SK-N-MC (cell line): ENCODE data around the gene VWA8.

Source experiments
- DNase-seq: peaks from one replicate; pipeline ENCODE4 v3.0.0-alpha.2; 2011; ENCODE audit warnings: low read depth, low spot score
- H3K27ac ChIP-seq: fragments of 200-600 bp; sonication (generic); 2 replicates; pipeline ENCODE4 v1.5.1; 2016; ENCODE audit warnings: mixed run types
- H3K36me3 ChIP-seq: fragments of 200-600 bp; sonication (generic); 2 replicates; pipeline ENCODE4 v1.6.1; 2017; ENCODE audit warnings: antibody characterized with exemption, low read length, mixed read lengths; ENCODE audit not compliant: insufficient read depth
- H3K4me3 ChIP-seq: fragments of 200-600 bp; sonication (generic); 2 replicates; pipeline ENCODE4 v1.5.1; 2016
- H3K9ac ChIP-seq: fragments of 200-600 bp; sonication (generic); 2 replicates; pipeline ENCODE4 v1.8.0; 2017; ENCODE audit warnings: mixed run types, mixed read lengths; ENCODE audit not compliant: insufficient read length
- H3K9me3 ChIP-seq: fragments of 200-600 bp; sonication (generic); 2 replicates; pipeline ENCODE4 v1.6.1; 2017; ENCODE audit warnings: low read depth, mild to moderate bottlenecking, antibody characterized with exemption, low read length, moderate library complexity, mixed read lengths
- EZH2 ChIP-seq: fragments of 200-600 bp; sonication (generic); IDR thresholded peaks from one replicate; pipeline ENCODE4 v1.6.1; 2017; ENCODE audit warnings: antibody characterized with exemption
- FOXP2 ChIP-seq: optimal IDR thresholded peaks from 2 replicates; pipeline ENCODE3; 2011; ENCODE audit warnings: mild to moderate bottlenecking, moderate library complexity; ENCODE audit not compliant: insufficient read depth; ENCODE audit errors: extremely low read length, control extremely low read depth
- POLR2AphosphoS5 ChIP-seq: IDR thresholded peaks from 2 replicates; pipeline ENCODE4 v1.6.1; 2012; ENCODE audit warnings: mild to moderate bottlenecking, low read depth, low read length, borderline replicate concordance

The VWA8 gene

DNA sequence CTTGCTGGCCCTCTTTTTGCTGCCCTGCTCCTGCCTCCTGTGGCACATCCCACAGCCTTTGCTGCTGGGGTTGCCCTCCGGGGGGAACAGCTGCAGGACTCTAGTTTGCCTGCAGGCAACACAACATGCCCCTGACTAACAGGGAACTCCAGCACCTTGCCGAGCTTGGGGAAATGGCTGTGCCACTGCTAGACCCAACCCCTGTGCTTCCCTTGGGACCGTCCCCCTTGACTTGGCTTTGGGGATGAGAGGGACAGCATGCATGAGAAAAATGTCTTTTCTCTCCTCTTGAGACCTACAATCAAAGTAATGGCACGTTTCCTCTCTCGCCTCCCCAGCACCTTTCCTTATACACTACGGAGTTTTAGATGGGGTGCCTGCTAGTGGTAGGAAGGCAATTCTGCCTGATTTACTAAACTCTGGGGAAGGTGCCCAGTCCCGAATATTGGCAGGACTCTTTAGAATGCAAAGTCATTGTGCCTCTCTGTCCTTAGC, 12.4 kb upstream of the VWA8 start:
- Histone ChIP-seq H3K4me3 (no peak overlapping the region), H3K9me3 (no peaks in the 10 kb centered on the region), H3K9ac (no peak overlapping the region), H3K36me3 (no peaks in the 10 kb centered on the region), H3K27ac (no peak overlapping the region)
- TF ChIP-seq POLR2AphosphoS5 (no peak), EZH2 (no peak)
- no peak for DNase-seq

DNA sequence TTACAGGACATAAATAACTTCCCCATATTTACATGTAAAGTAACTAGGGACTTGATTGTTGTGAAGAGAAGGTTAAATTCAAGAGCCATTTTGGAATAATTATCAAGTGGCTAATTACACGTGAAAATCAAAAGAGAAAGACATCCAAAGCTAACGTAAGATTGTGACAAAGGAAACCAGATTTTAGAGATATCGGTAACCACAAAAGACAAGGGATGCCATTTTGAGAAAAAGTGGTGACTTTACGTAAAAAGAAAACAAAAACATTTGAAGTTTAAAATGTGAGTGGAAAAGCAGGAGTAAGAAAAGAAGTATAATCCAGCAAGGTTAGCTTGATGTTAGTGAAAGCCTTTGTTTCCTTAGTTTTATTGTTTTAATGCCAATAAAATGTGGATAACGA, 10.9 kb upstream of the VWA8 start:
- H3K9me3 ChIP-seq, result no peaks in the 10 kb centered on the region
- no peak for DNase-seq
- no peak overlapping the region for H3K27ac ChIP-seq
- TF ChIP-seq POLR2AphosphoS5 (no peak), FOXP2 (no peak), EZH2 (no peak)
- H3K4me3 ChIP-seq, result no peak overlapping the region
- H3K36me3 ChIP-seq, result no peaks in the 10 kb centered on the region
- no peak overlapping the region for H3K9ac ChIP-seq

DNA sequence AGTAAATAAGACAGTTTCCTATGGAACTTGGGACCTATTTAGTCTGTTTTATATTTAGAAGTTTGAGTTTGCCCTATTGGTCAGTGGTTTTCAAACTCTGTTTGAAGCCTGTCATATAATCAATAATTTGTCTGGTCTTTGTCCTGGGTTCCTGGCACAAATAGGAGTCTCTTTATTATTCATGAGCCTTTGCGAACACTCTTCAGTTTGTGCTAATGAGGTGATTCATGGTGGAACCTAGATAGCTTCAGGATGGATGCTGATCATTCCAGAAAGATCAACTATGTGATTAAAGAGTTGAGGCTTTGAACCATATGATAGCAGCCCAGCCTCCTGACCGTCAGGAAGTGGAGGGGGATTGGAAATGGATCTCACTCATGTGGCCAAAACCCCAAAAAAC, 10.0 kb upstream of the VWA8 start:
- H3K4me3 ChIP-seq, result no peak overlapping the region
- H3K36me3 ChIP-seq, result no peaks in the 10 kb centered on the region
- no peak overlapping the region for H3K27ac ChIP-seq
- no peak for DNase-seq
- no peak overlapping the region for H3K9ac ChIP-seq
- TF ChIP-seq FOXP2 (no peak), EZH2 (no peak), POLR2AphosphoS5 (no peak)
- no peaks in the 10 kb centered on the region for H3K9me3 ChIP-seq

DNA sequence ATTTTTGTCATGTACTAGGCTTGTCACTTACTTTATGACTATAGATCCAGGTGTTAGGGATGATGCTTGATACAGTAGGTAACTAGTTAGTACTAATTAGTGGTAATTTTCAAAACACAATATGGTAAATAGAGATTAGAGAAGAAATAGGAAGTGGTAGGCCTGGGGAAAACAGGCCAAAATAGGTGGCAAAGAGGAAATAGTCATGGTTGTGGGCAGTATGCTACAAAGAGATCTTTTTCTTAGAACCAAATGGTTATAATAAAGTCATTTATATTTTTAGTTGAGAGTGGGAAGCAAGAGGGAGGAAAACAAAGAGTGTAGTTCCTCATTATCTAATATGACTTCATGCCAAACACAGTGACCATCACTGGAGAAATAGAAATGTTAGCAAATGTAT, 9.1 kb upstream of the VWA8 start:
- H3K9me3 ChIP-seq, result no peaks in the 10 kb centered on the region
- no peaks in the 10 kb centered on the region for H3K36me3 ChIP-seq
- no peak overlapping the region for H3K9ac ChIP-seq
- no peak overlapping the region for H3K27ac ChIP-seq
- DNase-seq, result no peak
- H3K4me3 ChIP-seq, result no peak overlapping the region
- TF ChIP-seq POLR2AphosphoS5 (no peak), EZH2 (no peak), FOXP2 (no peak)

GRCh38 chr13:41969072-41969471, 8.2 kb upstream of the VWA8 start:
- no peak overlapping the region for H3K27ac ChIP-seq
- H3K9ac ChIP-seq, result no peak overlapping the region
- no peaks in the 10 kb centered on the region for H3K36me3 ChIP-seq
- H3K9me3 ChIP-seq, result no peaks in the 10 kb centered on the region
- DNase-seq, result no peak
- H3K4me3 ChIP-seq, result no peak overlapping the region
- no peak for TF ChIP-seq EZH2
- TF ChIP-seq POLR2AphosphoS5, result no peak
- TF ChIP-seq FOXP2, result no peak

DNA sequence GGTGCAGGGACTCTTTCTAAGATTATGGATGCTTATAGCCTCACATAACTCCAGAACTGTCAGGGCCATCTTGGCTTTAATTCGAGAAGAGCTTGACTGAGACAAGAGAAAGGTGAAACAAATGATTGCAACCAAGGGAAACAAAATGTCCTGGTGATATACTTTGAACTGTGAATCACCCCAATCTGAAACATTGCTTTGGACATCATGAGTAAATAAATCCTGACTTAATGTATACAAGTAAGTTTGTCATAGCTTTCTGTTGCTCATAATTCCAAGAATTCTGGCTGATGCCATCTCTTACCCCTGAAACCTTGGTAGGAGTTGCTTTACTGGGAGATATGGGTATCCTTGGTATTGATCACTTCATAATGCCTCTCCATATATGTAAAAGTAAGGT, 5.8 kb upstream of the VWA8 start:
- no peak overlapping the region for H3K4me3 ChIP-seq
- no peaks in the 10 kb centered on the region for H3K9me3 ChIP-seq
- H3K9ac ChIP-seq, result no peak overlapping the region
- H3K36me3 ChIP-seq, result no peaks in the 10 kb centered on the region
- H3K27ac ChIP-seq, result no peak overlapping the region
- no peak for TF ChIP-seq EZH2
- no peak for TF ChIP-seq POLR2AphosphoS5
- TF ChIP-seq FOXP2, result no peak
- DNase-seq, result no peak

DNA sequence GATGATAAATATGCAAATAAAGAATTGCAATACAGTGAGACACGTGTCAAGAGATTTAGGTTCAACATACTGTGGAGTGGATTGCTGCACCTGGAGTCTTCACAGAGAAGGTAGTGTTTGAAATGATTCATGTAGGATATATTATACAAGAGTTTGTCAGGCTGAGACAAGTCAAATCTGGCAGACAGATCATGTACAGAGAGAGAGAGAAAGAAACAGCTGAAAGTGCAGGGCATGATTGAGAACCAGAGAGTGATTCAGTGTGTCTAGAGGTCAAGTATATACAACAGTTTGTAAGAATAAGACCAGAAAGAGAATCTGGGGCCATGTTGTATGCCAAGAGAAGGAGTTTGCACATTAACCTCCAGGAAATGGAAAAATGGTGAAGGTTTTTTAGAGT, 2.1 kb upstream of the VWA8 start:
- Histone ChIP-seq H3K27ac (no peak overlapping the region), H3K36me3 (no peaks in the 10 kb centered on the region), H3K9me3 (no peaks in the 10 kb centered on the region), H3K4me3 (no peak overlapping the region), H3K9ac (no peak overlapping the region)
- DNase-seq, result no peak
- TF ChIP-seq FOXP2, result no peak
- TF ChIP-seq POLR2AphosphoS5, result no peak
- TF ChIP-seq EZH2, result no peak

DNA sequence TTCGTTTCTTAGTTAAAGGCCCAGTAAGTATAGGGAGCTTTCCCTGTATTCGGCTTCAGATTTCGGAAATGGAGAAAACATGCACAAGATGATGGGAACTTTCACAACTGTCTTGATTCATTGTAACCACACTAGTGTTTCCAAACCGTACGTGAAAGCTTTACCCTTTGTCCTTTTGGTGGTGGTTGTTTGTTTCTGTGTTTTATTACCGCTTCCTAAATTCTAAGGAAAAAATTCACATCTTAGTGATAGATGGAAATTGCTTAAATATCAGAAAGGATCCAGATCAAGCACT, 504 bp upstream of the VWA8 start:
- H3K9ac ChIP-seq, result peak overlapping the region; percentile 83
- H3K9me3 ChIP-seq, result no peaks in the 10 kb centered on the region
- H3K36me3 ChIP-seq, result no peaks in the 10 kb centered on the region
- no peak for DNase-seq
- peak overlapping the region; percentile 91 for H3K4me3 ChIP-seq
- peak overlapping the region; percentile 71; the same call in 1 of the 2 replicates for H3K27ac ChIP-seq
- TF ChIP-seq POLR2AphosphoS5, result no peak
- no peak for TF ChIP-seq FOXP2
- no peak for TF ChIP-seq EZH2

- H3K9me3 ChIP-seq, result no peaks in the 10 kb centered on the region
- TF ChIP-seq POLR2AphosphoS5 (no peak), EZH2 (no peak), FOXP2 (no peak)
- H3K36me3 ChIP-seq, result no peaks in the 10 kb centered on the region
- H3K4me3 ChIP-seq, result peak overlapping the region; percentile 91
- H3K27ac ChIP-seq, result no peak overlapping the region
- peak overlapping the region; percentile 83 for H3K9ac ChIP-seq
- DNase-seq, result no peak
Observed at GRCh38 chr13:41960211-41960636, 685 bp downstream of the VWA8 start.

DNA sequence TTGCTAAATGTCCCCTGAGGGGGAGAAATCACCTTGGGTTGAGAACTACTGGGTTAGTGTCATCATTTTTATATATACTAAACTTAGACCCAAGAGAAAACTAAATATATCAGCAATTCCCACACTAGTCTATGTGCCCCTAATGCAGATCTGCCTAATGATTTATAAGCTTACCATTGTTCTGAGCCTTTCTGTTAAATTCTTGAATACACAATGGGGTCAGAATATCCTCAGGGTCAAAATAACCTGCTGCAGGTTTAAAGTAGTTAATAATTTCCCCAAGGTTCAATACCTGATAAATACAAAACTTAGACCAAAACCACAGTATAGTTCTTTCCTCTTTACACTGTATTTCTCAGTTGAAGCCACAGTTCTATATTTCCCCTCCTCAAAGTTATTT, 4.6 kb downstream of the VWA8 start:
- no peak for DNase-seq
- Histone ChIP-seq H3K9me3 (no peaks in the 10 kb centered on the region), H3K27ac (no peak overlapping the region), H3K4me3 (no peak overlapping the region), H3K36me3 (no peaks in the 10 kb centered on the region), H3K9ac (no peak overlapping the region)
- TF ChIP-seq EZH2 (no peak), POLR2AphosphoS5 (no peak), FOXP2 (no peak)
